Esophagus muscularis mucosa (tissue), 4 donors: ENCODE results near the gene PRKCB. TPM values are rescaled to one million over a fixed set of nuclear protein-coding genes. Genes with fewer than 3 reads are reported as not detected.

Experiments
- DNase-seq: peaks from one replicate; pipeline ENCODE4 v3.0.0-alpha.2; 2017; ENCODE audit errors: extremely low spot score
- H3K27ac ChIP-seq, 4 donors: fragments of 200-600 bp; sonication (generic); replicated peaks in 1 of 4; 1 replicate in 3 of 4; 2 replicates in 1 of 4; pipeline ENCODE4 v1.5.1; 2016 to 2019; ENCODE audit warnings: mild to moderate bottlenecking in 1 of 4
- H3K27me3 ChIP-seq, 4 donors: fragments of 200-600 bp; sonication (generic); one replicate each; pipeline versions ENCODE4 v1.5.1 to v1.6.0; 2016 to 2019
- H3K36me3 ChIP-seq, 4 donors: fragments of 200-600 bp; sonication (generic); one replicate each; pipeline ENCODE4 v1.5.1; 2016 to 2019
- H3K4me1 ChIP-seq, 4 donors: fragments of 200-600 bp; sonication (generic); one replicate each; pipeline ENCODE4 v1.5.1; 2016 to 2019
- H3K4me3 ChIP-seq, 4 donors: fragments of 200-600 bp; sonication (generic); 1 replicate in 2 of 4; 2 replicates in 2 of 4; pipeline ENCODE4 v1.5.1; 2016 to 2019; ENCODE audit warnings: mild to moderate bottlenecking in 4 of 4, moderate library complexity in 1 of 4
- H3K9me3 ChIP-seq, 4 donors: fragments of 200-600 bp; sonication (generic); 1 replicate in 3 of 4; 2 replicates in 1 of 4; pipeline ENCODE4 v1.5.1; 2016 to 2019
- EP300 ChIP-seq: sonication (generic); formaldehyde crosslinking; IDR thresholded peaks from one replicate; pipeline ENCODE4 v1.6.1; 2017; ENCODE audit warnings: antibody characterized with exemption
- POLR2A ChIP-seq: fragments of 450-650 bp; IDR thresholded peaks from one replicate; pipeline ENCODE4 v1.6.1; 2017; ENCODE audit warnings: antibody characterized with exemption, moderate library complexity, mild to moderate bottlenecking, low read depth
- POLR2AphosphoS5 ChIP-seq, 2 donors: sonication (generic); formaldehyde crosslinking; IDR thresholded peaks; one replicate each; pipeline ENCODE4 v1.6.1; 2017; ENCODE audit warnings: antibody characterized with exemption in 2 of 2
- WGBS: methylation state at CpG from one replicate; pipeline ENCODE4 v1.1.5; 2018; 5-methylcytosine and 5-hydroxymethylcytosine counted together
- intact Hi-C: fragments of 100-400 bp; cut with DNase I; formaldehyde crosslinking; loops from one replicate; pipeline ENCODE4 v1.15.1; 2023
- total RNA-seq, 4 donors: library from RNA; depleted of rRNA; stranded (reverse); fragments of >200 nt; gene quantifications; one replicate each; pipeline versions ENCODE4 v1.1.0 to v1.2.1, GENCODE V29; 2016
- TF ChIP-seq, protein P1 (sequence below), 3 experiments: fragments of 200-600 bp in 2 of 3; fragments of 450-650 bp in 1 of 3; sonication (generic) in 2 of 3; IDR thresholded peaks; one replicate each; pipeline ENCODE4 v1.5.1; 2017 to 2019; ENCODE audit warnings: antibody characterized with exemption in 3 of 3, mild to moderate bottlenecking in 2 of 3, moderate library complexity in 1 of 3

Gene PRKCB
- total RNA-seq, 4 donors from 2014 or later = 5.8 to 15.6 (median 9.7) TPM

DNA sequence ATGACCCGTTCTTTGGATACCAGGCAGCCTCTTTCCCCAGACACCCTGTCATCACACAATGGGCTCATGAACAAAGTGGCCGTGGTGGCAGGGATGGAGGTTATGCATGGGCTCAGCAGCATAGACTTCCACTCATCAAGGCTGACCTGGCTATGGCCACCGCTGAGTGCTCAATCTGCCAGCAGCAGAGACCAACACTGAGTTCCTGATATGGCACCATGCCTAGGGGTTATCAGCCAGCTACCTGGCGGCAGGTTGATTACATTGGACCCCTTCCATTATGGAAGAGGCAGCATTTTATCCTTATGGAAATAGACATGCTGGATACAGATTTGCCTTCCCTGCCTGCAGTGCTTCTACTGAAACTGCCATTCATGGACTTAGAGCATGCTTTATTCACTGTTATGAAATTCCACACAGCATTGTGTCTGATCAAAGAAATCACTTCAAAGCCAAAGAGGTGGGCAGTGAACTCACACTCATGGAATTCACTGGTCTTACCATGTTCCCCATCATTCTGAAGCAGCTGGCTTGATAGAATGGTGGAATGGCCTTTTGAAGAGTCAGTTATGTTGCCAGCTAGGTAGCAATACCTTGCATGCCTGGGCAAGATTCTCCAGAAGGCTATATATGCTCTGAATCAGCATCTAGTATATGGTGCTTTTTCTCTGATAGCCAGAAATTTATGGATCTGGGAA, 160.6 kb downstream of the PRKCB start:
- no peaks in the 10 kb centered on the region for H3K36me3 ChIP-seq
- no peaks in the 10 kb centered on the region for H3K9me3 ChIP-seq
- TF ChIP-seq, protein P1, sequence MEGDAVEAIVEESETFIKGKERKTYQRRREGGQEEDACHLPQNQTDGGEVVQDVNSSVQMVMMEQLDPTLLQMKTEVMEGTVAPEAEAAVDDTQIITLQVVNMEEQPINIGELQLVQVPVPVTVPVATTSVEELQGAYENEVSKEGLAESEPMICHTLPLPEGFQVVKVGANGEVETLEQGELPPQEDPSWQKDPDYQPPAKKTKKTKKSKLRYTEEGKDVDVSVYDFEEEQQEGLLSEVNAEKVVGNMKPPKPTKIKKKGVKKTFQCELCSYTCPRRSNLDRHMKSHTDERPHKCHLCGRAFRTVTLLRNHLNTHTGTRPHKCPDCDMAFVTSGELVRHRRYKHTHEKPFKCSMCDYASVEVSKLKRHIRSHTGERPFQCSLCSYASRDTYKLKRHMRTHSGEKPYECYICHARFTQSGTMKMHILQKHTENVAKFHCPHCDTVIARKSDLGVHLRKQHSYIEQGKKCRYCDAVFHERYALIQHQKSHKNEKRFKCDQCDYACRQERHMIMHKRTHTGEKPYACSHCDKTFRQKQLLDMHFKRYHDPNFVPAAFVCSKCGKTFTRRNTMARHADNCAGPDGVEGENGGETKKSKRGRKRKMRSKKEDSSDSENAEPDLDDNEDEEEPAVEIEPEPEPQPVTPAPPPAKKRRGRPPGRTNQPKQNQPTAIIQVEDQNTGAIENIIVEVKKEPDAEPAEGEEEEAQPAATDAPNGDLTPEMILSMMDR (IDR thresholded peaks at IDR 0.05) = no peak
- TF ChIP-seq POLR2AphosphoS5 (IDR thresholded peaks at IDR 0.05) = no peak
- no peak for TF ChIP-seq EP300
- TF ChIP-seq POLR2A = no peak
- H3K4me3 ChIP-seq = no peak overlapping the region
- no peaks in the 10 kb centered on the region for H3K27me3 ChIP-seq
- WGBS = 81% methylated on average over 3 of the region's 4 CpGs
- no peak for DNase-seq
- H3K27ac ChIP-seq = no peak overlapping the region
- no peaks in the 10 kb centered on the region for H3K4me1 ChIP-seq
- intact Hi-C loops = no loop called here

DNA sequence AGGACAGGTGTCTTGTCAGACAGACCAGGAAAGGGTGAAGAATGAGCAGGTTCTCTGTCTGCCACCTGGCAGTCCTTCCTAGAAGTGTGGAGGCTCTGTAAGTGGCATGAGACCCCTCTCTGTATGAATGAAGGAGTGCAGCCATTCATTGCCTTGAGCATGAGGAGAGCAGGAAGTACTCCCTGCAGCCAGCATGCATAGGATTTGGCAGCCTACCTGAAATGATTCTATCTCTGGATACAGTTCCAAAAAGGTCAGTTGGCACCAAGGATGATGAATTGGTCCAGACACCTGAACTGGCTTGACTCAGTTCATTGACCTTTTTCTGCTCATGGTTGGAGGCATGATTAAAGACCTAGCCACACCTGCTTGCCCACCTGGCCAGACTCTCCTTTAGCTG, 163.0 kb downstream of the PRKCB start:
- no peaks in the 10 kb centered on the region for H3K36me3 ChIP-seq
- no peak for DNase-seq
- H3K4me1 ChIP-seq = no peaks in the 10 kb centered on the region
- intact Hi-C loops = no loop called here
- H3K27me3 ChIP-seq = no peaks in the 10 kb centered on the region
- TF ChIP-seq EP300 (no peak), POLR2AphosphoS5 (IDR thresholded peaks at IDR 0.05) (no peak), POLR2A (no peak)
- TF ChIP-seq, protein P1 (IDR thresholded peaks at IDR 0.05) = no peak
- H3K27ac ChIP-seq = no peak overlapping the region
- no peaks in the 10 kb centered on the region for H3K9me3 ChIP-seq
- no peak overlapping the region for H3K4me3 ChIP-seq

DNA sequence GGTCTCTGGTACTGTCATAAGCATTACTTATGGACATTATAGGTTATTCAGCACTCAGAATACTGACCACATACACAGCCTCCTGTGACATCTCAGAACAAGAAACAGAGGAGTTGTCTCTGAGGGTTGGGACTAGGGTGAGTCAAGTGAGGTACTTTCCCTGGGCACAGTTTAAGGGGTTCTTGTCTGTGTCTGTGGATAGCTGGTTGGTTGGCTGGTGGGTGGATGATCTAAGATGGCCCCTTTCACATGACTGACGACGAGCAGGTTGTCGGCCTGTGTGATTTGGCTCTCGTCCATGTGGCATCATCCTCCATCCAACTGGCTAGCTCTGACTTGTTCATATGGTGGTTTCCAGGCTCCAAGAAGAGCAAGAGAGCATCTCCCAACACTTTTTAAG, 163.9 kb downstream of the PRKCB start:
- H3K4me1 ChIP-seq = no peaks in the 10 kb centered on the region
- H3K9me3 ChIP-seq = no peaks in the 10 kb centered on the region
- intact Hi-C loops = loop anchor here (10.0 kb wide), 1 partner anchor 45 kb away; no protein-coding TSS in a partner anchor
- no peak for DNase-seq
- TF ChIP-seq POLR2A (no peak), POLR2AphosphoS5 (IDR thresholded peaks at IDR 0.05) (no peak), EP300 (no peak)
- TF ChIP-seq, protein P1 (IDR thresholded peaks at IDR 0.05) = no peak
- 76% methylated on average over 4 of the region's 4 CpGs for WGBS
- no peak overlapping the region for H3K4me3 ChIP-seq
- no peaks in the 10 kb centered on the region for H3K27me3 ChIP-seq
- no peak overlapping the region for H3K27ac ChIP-seq
- no peaks in the 10 kb centered on the region for H3K36me3 ChIP-seq

DNA sequence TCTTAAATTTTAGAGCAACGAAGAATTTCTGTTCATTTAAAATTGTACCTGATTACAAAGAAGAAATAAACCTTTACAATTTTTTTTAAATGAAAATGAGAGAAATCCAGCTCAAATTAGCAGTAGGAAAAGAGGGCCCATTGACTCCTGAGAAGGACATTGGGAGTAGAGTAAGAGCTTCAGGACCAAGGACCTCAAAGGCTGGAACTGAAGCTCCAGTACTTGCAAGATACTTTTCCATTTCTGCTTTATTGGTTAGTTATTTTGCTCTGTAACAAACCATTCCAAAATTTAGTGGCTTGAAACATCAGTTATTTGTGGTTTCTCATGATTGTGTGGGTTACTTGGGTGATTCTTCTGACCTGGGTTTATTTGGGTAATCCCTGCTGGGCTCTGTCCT, 165.9 kb downstream of the PRKCB start:
- Histone ChIP-seq H3K27me3 (no peaks in the 10 kb centered on the region), H3K36me3 (no peaks in the 10 kb centered on the region), H3K4me3 (no peak overlapping the region), H3K4me1 (no peaks in the 10 kb centered on the region), H3K9me3 (no peaks in the 10 kb centered on the region), H3K27ac (no peak overlapping the region)
- 85% methylated on average over 1 of the region's 1 CpG for WGBS
- DNase-seq = no peak
- intact Hi-C loops = loop anchor here (10.0 kb wide), 1 partner anchor 47 kb away; no protein-coding TSS in a partner anchor
- TF ChIP-seq POLR2A (no peak), POLR2AphosphoS5 (IDR thresholded peaks at IDR 0.05) (no peak), EP300 (no peak)
- TF ChIP-seq, protein P1 (IDR thresholded peaks at IDR 0.05) = no peak

DNA sequence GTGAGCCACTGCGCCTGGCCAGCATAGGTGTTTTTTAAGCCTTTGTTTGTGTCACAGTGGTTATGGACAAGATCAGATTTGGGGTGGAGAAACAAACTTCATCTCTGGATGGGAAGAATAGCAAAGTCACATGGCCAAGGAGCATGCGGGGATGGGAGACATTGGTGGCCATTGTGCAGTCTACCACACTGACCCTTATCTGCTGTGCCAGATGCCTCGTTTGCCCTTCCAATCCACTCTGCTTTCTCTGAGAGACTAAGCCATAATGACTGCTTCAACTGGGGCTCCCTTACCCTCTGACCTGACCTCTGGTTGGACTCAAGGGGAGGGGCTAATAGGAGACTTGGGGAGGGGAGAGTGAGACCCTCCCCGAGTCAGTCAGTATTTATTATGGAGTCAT, 166.8 kb downstream of the PRKCB start:
- no peak for TF ChIP-seq EP300
- no peak for TF ChIP-seq POLR2A
- TF ChIP-seq POLR2AphosphoS5 (IDR thresholded peaks at IDR 0.05) = no peak
- TF ChIP-seq, protein P1 (IDR thresholded peaks at IDR 0.05) = no peak
- WGBS = 83% methylated on average over 4 of the region's 4 CpGs
- H3K27me3 ChIP-seq = no peaks in the 10 kb centered on the region
- H3K36me3 ChIP-seq = no peaks in the 10 kb centered on the region
- H3K9me3 ChIP-seq = no peaks in the 10 kb centered on the region
- H3K4me1 ChIP-seq = no peaks in the 10 kb centered on the region
- no peak for DNase-seq
- no peak overlapping the region for H3K4me3 ChIP-seq
- intact Hi-C loops = loop anchor here (10.0 kb wide), 1 partner anchor 48 kb away; no protein-coding TSS in a partner anchor
- H3K27ac ChIP-seq = no peak overlapping the region
